ELF-1 (cell line): ENCODE data around the gene SLC2A13.
A peak's percentile ranks its signal among the peaks of the same experiment; 100 is the strongest.
"Not testable (repeated sequence)": the region's sequence is repeated elsewhere in the genome, so short reads cannot be mapped to it uniquely, and the experiment has no call there.

ENCODE experiments used
- DNase-seq: peaks from one replicate; pipeline ENCODE4 v3.0.0-alpha.2; 2016; ENCODE audit warnings: low read depth, low spot score

Gene SLC2A13

GRCh38 chr12:40038619-40039018 lies 67.3 kb downstream of the SLC2A13 start:
- no peak for DNase-seq

DNA sequence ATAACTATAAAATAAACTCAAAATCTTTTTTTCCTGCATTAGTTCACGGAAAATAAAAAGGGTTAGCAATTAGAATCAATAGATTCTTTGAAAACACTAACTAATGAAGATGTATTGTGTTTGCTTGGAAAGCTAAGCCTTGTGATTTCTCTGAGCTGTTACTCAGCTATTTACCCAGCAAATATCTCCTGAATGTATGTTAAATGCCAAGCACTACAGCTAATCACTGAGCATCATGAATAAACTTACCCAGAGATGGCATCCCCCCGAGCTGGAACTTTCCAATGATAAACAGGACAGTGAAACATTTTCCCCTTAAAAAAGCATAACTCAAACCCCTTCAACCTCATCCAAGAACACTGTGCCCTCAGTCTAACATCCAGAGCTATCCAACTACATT lies 71.2 kb downstream of the SLC2A13 start:
- no peak for DNase-seq

GRCh38 chr12:40034156-40034555 lies 71.7 kb downstream of the SLC2A13 start:
- DNase-seq = no peak

GRCh38 chr12:40033242-40033630 lies 72.6 kb downstream of the SLC2A13 start:
- DNase-seq = no peak

- DNase-seq = peak; percentile 92
These were observed 73.2 kb downstream of the SLC2A13 start for GRCh38 chr12:40032433-40033241.

- no peak for DNase-seq
These were observed 73.9 kb downstream of the SLC2A13 start for GRCh38 chr12:40031965-40032364.

DNA sequence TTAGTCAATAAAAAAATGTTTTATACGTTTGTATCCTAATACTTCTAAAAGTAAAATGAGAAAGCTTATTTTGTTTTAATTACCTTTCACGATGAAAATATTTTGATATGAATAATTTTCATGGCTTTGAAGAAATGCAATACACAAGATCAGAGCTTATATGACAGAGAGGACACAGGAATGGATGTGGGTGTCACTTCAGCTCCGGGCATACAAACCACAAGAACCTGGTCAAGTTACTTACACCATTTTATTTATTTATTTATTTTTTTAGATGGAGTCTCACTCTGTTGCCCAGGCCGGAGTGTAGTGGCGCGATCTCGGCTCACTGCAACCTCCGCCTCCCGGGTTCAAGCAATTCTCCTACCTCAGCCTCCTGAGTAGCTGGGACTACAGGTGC lies 74.9 kb downstream of the SLC2A13 start:
- DNase-seq = not testable (repeated sequence)

DNA sequence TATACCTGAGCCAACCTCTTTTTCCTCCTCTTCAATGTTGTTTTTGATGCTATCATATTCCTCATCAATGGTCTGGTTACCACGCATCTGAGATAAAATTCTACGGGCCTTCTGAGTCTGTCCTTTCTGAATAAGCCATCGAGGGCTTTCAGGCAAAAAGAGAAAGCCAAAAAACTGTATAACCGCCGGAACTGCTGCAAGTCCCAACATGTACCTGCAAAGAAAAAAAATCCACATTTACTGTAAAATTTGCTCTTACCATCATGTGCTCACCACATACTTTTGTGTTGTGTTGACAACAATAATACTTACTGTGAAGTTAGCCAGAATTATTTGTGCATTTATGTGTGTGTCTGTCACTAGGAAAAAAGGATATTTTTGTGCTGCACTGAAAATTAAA lies 77.6 kb downstream of the SLC2A13 start:
- no peak for DNase-seq

- no peak for DNase-seq
These were observed 83.0 kb downstream of the SLC2A13 start for GRCh38 chr12:40022850-40023249.

- DNase-seq = peak; percentile 52
These were observed 85.6 kb downstream of the SLC2A13 start for GRCh38 chr12:40020261-40020691.

DNA sequence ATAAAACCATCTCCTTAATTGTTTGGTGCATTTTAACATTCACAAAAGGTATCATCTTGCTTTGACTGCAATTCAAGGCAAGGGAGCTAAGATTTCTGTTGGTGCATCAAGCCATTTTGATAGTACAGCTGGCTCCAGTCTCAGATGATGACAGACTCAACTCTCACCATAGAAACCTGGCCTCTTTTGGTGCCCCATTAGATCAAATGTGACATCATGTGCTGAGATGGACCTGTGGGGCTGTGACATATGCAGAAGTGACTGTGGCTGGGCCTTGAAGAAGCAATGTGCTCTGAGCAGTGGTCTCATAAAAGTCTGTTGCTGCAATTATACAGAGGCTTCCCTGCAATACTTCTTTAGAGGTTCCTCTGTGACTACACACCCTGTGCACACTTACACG lies 88.4 kb downstream of the SLC2A13 start:
- no peak for DNase-seq

DNA sequence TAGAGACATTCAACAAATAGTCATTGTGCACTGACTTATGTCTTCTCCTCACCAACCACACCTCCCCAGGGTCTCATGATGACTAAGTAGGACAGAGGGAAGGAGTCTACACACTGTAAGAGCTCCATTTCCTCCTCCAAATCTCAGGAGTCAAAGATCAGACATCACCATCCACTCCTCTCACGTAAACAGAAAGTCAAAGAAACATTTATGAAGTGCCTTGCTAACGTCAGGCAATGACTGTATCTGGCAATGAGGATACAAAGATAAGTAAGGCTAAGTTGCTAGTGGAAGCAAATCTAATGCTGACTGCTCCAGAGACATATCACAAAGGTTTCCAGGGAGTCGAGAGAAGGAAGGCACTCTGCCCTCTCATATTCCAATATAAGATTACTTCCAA lies 88.9 kb downstream of the SLC2A13 start:
- DNase-seq = no peak

GRCh38 chr12:40015881-40016280 lies 90.0 kb downstream of the SLC2A13 start:
- no peak for DNase-seq

GRCh38 chr12:40015345-40015744 lies 90.5 kb downstream of the SLC2A13 start:
- no peak for DNase-seq

GRCh38 chr12:40013847-40014246 lies 92.0 kb downstream of the SLC2A13 start:
- no peak for DNase-seq

- DNase-seq = no peak
These were observed 92.6 kb downstream of the SLC2A13 start for GRCh38 chr12:40013292-40013691.

GRCh38 chr12:40012711-40013110 lies 93.2 kb downstream of the SLC2A13 start:
- no peak for DNase-seq

GRCh38 chr12:40011775-40012129 lies 94.1 kb downstream of the SLC2A13 start:
- DNase-seq = no peak

GRCh38 chr12:40010899-40011774 lies 94.7 kb downstream of the SLC2A13 start:
- DNase-seq = peak; percentile 72

DNA sequence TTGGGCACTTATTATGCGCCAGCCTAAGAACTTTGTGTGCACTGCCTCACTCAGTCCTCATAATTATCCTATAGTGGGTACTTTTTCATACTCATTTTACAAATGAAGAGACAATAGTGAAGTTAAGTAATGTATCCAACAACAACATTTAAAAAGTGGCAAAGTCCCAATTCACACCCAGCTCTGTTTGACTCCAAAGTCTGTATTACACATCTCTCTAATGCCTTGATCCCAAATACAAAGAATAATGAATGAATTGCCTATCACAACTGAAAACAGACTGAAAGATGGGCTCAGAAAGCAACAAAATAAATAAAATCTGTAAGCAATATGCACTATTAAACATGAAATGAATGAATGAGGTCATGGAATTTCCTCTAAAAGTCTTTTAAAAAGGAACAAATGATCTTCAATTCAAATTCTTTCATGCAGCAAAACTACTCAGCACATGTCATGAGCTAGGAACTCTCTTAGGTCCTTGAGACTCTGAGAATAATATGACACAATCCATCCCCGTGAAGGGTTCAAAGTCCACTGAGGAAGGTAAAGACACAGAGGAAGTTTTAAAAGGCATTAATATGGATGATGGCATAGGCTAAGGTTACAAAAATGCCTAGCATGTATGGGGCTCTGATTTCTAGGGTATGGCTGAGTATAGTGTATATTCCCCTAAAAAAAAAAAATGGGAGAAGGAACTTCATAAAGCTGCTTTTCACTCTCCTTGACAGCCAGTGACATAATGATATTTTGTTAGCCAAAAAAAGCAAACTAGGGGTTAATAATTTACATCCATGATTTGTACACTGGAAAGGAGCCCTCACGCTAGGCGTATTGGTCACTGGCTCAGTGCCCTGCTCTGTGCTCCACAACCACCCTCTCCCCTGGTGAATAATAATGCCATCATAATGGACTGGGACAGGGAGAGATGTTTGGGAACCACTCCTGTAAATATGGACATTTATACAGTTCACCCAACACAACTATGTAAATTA lies 103.4 kb downstream of the SLC2A13 start:
- DNase-seq = no peak

GRCh38 chr12:40001406-40001805 lies 104.5 kb downstream of the SLC2A13 start:
- DNase-seq = no peak

DNA sequence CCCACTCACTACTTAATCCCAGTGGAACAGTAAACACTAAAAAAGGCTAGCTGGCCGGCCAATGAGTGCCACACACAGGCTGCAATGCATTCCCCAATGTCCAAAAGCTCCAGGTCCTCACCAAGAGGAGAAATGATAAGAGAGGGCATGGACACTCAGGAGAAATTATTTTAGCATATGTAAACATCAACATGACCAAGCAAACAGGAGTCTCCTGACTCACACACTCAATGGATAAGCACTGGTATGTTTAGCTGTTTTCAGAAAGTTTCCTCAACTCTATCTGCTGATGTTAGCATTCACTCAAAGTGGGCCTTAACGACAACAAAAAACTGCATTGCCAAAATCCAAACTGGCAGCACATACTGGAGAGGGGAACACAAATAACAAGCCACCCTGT lies 105.0 kb downstream of the SLC2A13 start:
- DNase-seq = no peak
